HG03095 (cell line): Measurements from ENCODE around the gene IQSEC3.
"Not testable (repeated sequence)": the region's sequence is repeated elsewhere in the genome, so short reads cannot be mapped to it uniquely, and the experiment has no call there.

Experiments used
- ATAC-seq: cut with Tn5 transposase; IDR thresholded peaks from one replicate; pipeline ENCODE4 v1.9.1; 2021; ENCODE audit warnings: moderate library complexity; ENCODE audit not compliant: unreplicated experiment

Gene IQSEC3

DNA sequence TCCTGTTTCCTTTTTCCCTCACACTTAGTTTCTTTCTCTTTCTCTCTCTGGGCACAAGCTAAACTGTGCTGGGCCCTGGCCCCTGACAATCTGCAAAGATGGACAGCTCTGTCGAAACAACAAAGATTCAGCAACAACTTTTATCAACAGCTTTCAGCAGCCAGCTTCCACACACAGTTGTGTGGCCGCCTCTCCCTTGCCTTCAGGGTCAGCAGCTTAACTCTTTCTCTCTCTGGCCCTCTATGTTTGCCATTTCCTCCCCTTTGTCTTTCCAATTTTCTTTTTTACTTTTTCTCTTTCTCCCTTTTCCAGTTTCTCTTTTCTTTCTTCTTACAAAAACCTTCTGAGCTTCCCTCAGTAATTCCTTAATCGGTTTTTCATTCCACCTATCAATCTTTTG lies 43.3 kb downstream of the IQSEC3 start:
- no peak for ATAC-seq

DNA sequence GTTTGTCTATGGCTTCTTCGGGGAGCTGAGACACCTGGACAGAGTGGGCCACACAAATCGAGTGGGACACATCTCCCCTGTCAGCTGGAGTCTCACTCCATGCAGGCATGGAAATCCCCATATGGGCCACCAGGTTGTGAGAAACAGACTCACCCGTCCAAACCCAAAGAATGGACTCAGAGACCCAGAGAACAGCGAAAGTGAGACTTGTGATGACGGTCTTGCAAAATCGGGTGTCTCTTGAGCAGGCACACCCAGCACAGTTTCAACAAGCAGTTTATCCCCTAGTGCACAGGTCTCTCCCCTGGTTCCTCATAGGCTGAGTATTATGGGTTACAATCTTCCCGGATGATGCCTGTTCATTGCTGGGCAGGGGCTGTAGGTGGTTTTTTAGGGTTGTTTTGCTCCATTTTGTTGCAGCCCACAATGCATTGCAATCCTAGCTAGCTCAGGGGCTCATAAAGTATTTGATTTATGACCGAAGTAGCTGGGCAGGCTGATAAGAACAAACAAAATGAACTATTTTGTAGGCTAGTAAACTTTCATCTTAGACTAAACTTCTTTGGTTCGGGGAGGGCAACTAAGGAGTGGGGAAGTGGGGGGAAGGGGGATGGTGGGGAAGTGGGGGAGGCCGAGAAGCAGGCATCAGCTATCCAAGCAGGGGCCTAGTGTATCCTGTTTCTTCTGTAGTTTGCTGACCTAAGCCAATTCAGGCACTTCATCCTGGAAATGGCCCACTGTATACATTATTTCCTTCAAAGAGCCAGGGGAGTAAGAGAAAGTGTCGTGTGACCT lies 45.3 kb downstream of the IQSEC3 start:
- no peak for ATAC-seq

DNA sequence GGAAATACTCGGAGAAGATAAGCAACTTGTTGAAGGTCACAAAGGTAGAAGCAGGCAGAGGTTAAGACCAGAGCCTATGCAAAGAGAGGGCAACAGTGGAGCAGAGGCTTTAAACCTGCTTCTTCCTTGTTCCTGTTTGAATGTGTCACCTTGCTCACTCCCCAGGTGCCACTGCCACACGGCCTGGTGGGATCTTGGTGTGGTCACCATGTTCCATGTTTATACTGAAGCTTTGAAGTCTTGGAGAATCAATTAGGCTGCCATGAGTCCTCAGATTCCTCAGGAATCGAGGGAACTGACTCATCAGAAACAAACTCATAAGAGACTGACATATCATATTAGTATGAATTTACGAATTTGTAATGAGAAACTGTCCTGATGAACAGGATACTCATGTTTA lies 46.8 kb downstream of the IQSEC3 start:
- ATAC-seq = no peak

DNA sequence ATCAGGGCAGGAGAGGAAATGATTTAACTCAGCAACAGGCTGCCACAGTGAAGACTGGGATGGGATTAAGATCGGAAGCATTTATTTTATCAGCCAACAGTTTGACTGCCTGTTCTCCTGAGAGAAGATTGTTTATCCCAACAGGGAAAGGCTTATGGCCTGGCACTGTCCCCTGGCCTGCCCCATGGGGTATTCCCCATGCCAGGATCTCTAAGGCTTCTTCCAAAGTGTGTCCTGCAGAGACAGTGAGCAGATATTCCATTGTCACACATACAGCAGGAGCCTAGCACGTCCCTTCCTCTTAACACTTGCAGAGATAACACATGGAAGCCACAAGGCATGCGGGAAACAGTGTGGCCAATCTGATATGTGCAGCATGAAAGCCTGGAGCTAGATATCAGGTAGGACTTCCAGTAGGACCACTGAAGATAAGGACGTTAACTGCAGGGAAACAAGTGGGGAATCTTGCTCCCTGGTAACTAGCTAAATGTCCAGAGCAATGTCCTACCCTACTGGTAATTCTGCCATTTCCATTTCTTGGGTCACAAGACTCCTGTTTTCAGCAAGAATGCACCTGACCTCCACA lies 48.2 kb downstream of the IQSEC3 start:
- no peak for ATAC-seq

DNA sequence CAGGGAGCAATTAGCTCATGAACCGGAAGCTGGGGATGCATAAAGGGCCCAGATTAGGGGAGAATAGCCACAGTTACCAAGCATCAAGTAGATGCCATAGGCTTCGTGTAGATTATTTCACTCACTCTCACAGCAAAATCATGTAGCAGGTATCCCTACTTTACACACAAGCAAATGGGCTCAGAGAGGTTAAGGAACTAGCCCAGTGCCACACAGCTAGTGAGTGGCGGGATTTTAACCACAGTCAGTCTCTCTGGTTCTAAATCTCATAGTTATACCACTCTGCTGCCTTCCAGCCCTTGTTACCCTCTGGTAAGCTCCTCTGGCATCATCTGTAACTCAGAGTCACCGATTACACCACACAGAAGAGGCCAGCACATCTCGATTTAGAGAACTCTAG lies 49.0 kb downstream of the IQSEC3 start:
- no peak for ATAC-seq

DNA sequence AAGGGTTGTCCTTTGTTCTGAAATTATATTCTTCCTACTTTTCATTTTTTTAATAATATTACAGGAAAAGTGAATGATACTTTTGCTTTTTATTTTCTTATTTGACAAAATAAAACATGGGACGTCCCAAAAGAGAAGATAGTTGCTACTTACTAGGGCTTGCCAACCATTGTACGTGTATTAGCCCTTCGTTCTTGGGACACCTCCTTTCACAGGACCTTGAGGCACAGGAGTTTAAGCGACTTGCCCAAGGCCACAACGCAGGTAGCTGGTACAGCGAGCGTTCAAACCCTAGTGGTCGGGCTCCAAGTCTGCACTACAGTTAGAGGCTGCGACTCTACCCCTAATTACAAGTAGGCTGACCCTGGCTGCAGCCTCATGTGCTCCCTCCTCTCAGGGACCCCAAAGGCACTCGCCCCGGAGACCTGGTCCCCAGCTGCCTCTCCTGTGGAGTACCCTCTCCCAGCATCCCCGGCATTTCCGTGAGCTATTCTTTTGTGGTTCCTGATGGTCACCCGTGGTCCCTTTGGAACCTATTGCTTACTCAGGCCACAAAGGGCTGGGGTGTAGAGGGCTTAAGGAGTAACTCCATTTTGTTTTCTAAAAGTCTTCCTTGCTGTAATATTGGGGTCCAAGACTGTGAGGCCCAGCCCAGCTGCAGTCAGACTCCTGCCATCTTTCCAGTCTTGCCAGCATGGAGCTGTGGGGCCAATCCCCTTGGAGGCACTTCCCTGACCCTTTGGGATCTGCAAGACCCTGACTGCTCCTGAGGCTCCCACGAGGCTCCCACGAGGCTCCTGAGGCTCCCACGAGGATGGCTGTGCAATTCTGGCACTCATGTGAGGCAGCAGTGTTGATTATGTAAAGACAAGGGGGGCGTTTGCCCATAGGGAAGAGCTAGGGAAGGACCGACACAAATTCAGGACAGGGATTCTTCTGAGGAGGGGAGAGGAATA lies 49.7 kb downstream of the IQSEC3 start:
- ATAC-seq = no peak

DNA sequence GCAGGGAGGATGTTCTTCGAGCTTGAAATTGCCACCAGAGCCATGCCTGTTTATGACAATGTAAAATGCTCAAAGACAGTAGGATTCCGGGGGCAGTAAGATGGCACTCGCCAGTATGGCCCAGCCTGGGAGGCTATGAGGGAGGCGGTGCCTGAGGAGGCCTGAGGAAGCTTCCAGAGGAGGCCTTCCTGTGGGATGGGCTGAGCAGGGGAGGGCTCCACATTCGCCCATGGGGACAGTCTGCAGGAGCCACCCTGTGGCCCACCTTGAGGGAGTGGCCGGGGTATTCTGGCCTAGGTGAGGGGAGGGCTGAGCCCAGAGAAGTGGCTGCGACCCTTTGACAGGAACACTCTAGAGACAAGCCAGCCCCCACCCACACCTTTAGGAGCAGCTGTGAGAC lies 50.7 kb downstream of the IQSEC3 start:
- ATAC-seq = no peak

DNA sequence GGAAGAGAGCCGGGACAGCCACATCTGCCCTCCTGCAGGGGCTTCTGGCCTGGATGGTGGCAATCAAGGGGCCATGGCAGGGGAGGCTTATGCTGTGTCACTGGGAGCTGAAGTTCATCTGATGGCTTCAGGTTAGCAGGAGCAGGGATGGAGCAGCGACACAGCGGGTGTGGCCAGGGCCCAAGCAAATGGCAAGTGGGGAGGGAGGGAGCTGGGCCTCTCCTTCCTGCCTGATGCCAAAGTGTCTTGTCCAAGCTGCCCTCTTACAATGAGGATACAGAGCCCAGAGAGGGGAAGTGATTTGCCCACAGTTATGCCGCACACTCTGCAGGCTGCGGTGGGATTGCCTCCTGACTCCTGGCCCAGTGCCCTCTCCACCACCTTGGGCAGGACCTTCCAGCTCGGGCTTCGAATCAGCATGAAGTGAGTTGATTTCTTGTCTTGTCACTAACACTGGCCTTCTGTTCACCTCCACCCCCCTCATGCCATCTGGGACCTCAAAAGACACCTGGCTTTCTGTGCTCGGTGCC lies 51.3 kb downstream of the IQSEC3 start:
- ATAC-seq = no peak

DNA sequence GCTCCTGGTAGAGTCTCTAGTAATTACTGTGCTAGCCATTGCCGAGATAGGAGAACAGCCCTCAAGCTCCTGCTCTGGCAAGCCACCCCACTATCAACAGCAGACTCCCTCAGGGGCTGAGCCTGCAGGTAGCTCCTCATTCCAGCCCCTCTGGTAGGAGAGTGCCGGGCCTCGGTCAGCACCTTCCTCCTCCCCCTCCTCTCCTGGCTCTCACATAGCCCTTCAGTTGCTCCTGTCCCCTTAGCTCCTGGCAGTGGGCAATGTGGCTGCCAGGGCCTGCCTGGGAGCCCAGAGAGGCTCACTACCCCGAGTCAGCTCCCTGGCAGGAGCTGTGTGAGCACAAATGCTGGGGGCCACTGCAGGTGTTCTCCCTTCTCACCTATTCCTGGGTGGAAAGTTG lies 52.0 kb downstream of the IQSEC3 start:
- no peak for ATAC-seq

DNA sequence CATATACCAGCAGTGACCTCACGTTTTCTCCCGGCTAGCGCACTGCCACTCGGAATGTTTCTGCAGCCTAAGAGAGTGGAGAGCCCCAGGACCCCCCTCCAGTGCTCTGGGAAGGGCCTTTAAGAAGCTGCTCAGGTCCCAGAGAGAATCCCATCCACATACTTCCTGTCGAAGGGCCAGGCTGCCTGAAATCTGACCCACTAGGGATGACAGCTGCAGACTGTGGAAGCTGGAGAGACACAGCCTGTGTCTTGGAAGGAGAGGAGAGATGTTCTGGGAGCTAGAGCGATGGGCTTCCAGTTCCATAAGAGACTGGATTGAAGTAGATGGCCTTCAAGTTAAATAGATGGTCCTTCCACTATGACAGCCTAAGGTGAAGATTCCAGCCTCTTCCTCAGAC lies 54.4 kb downstream of the IQSEC3 start:
- no peak for ATAC-seq

DNA sequence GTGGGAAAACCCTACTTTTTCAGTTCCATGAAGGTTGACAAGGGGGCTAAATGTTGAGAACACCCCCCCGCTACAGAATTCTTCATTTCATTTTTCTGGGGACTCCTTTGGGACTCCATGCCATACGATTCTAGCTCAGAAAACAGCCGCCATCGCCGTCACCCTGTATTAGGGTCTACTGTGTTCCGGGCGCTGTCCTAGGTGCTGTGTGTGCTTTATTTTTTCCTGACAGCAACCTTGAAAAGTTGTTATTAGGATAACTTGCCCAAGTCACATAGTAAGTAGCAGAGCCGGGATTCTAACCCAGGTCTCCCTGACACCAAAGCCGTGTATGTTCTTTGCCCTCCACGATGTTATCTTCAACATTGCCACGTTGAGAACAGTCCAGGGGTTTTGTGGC lies 55.1 kb downstream of the IQSEC3 start:
- ATAC-seq = no peak

DNA sequence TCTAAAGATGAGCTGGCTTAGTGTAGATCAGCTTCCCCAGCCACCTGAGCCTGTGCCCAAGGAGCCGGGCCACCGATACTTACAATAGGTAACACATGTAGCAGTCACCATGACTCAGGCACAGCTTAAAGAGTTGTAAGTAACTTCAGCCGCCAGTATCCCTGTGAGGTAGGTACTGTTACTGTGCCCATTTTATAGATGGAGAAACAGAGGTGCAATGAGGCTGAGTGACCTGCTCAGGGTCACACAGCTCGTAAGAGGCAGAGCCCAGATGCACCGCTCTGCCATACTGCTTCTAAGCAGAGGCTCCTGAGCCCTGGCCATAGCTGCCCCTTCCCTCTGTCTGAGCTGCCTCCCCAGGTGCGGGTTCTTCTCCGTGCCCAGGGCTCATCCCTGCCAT lies 58.5 kb downstream of the IQSEC3 start:
- no peak for ATAC-seq

DNA sequence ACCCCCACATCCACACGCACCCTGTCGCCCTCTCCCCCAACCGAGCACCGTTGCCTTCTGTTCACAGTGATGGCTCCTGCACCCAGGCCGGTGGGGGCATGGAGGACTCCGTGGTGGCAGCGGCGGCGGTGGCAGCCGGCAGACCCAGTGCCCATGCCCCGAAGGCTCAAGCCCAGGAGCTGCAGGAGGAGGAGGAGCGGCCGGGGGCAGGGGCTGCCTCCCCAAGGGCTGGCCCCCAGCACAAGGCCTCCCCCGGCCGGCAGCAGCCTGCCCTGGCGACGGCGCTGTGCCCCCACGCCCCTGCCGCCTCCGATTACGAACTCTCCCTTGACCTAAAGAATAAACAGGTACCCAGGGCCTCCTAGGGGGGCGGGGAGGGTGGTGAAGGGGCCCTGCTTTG lies 59.0 kb downstream of the IQSEC3 start:
- no peak for ATAC-seq

DNA sequence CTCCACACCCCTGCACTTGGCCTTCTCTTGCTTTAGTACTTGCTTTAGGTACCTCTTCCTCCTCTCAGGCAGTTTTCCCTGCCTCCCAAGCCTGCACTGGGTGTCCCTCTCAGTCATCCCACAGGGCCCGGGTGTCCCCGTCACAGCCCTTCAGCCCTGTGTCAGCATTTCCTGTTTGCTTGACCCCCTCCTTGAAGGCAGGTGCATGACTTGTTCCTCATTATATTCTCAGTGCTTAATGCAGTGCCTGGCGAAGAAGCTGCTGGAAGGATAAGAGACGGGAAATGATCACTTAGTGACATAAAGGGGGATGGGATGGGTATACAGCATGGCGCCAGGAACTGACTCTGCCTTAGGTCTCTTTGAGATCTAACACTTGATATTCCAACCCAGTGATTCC lies 61.5 kb downstream of the IQSEC3 start:
- no peak for ATAC-seq

DNA sequence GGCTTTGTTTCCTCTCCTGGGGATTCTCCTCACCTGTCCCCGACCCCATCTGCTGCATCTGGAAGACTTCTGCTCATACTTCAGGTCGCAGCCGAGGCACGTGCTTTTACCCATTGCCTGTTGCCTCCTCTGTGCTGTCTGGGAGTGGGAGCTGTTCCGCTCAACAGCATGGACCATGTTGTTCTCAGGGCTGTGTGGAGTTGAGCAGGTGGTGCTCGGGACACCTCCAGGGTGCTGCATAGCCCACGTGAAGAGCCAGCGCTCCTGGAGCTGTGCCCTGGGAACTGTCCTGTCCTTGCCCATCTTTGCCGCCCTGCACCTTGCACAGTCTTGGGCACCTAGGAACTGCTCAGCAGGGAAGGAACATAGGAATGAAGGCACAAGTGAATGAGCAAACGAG lies 62.4 kb downstream of the IQSEC3 start:
- ATAC-seq = no peak

DNA sequence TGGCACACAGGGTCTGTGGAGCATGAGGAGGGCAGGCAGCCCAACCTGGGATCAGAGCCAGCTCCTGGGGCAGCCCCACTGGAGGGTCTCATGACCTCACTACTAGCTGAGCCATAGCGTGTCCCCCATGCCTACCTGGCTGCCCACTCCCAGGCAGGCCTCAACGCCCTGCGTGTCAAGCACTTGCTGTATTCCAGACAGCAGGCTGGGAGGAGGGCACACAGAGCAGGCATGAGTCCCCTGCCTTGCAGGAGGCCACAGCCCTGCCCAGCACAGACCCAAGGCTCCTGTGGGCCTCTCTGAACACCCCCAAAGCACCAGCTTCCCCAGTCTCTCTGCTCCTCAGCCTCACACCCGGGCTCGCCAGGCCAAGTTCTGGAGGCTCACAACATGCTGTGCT lies 64.0 kb downstream of the IQSEC3 start:
- no peak for ATAC-seq

DNA sequence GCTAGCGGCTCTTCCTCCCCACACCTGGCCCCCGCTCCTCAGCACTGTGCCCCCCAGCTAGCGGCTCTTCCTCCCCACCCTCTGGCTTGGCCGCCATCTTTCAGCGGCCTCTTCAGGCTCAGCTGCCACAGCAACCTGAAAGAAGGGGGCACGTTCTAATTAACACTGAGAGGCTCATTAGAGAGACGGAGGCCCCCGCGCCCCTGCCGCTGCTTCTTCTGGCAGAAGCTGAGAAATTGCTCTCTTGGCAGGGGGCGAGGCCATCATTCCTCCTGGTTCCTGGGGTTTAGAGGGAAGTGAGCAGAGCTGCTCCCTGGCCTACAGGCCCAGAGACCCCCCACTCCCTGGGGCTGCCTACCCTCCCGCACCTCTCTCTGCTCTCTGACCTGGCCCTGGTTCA lies 64.4 kb downstream of the IQSEC3 start:
- no peak for ATAC-seq

DNA sequence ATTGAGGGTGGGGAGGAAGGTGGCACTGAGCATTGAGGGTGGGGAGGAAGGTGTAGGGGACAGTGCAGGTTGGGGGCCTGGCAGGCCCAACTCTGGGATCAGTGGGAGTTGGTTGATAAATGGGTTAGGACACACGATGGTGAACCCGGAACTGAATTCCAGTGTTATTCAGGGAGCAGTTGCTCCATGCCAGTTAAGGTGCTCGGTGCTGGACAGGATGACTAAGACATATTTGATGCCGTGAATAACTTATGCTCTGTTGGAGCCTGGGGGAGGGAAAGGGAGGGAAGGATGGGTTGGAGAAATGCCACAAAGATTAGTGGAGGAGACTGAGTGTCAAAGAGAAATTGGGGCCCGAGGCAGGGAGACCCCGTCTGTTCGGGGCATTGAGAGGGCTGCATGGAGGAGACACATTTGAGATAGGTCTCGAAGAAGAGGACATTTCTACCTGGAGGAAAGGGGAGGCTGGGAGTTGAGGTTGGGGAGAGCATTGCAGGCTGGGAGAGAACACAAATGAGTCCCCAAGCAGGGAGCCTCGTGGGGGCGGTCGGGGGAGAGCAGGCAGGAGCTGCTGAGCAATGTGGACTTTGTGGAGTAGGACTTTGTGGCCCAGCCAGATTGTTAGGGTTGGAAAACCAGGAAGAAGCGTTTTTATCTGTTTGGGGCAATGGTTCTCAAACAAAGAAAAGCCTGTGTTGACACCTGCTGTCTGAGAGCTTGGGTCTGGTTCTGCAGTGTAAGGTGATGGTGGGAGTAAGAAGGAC lies 65.3 kb downstream of the IQSEC3 start:
- no peak for ATAC-seq

DNA sequence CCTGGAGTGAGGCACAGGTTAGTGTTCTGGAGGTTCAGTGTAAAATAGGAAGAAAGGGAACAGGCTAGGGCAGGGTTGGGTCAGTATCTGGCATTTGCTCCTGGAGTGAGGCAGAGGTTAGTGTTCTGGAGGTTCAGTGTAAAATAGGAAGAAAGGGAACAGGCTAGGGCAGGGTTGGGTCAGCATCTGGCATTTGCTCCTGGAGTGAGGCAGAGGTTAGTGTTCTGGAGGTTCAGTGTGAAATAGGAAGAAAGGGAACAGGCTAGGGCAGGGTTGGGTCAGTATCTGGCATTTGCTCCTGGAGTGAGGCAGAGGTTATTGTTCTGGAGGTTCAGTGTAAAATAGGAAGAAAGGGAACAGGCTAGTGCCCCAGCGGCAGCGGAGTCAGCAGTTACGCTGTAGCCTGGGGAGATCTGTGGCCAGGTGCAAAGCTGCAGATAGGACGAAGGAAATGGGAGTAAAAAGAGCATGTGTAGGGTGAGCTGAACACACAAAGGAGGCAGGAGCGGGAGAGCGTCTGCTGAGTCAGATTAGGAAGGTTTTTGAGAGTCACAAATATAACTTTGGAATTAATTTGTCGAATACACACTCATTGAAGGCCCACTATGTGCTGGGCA lies 67.2 kb downstream of the IQSEC3 start:
- not testable (repeated sequence) for ATAC-seq

DNA sequence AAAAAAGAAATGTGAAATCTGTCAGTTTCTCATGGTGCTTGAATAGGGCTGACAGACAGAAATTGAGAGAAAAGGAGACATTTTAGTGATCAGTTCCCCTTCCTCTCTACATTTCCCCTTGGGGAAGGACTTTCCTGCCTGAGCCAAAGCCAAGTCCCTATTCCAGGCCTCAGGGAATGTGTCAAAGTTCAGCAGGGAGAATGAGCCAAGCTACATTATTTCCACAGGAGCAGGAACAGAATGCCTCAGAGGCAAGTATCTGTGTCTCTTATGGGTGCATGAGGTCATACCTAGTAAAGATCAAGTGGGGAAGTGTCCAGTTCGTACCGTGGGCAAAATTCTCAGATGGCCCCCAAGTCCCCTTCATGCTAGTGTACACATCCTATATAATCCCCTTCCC lies 68.6 kb downstream of the IQSEC3 start:
- no peak for ATAC-seq
